Thoracic aorta (tissue), 2 donors: Measurements from ENCODE around the gene TRRAP. TPM values are rescaled to one million over a fixed set of nuclear protein-coding genes. Genes with fewer than 3 reads are reported as not detected.

Experiments used
- ATAC-seq: fragments of 150-250 bp; one replicate; pipeline ENCODE4 v1.8.0; 2017; ENCODE audit warnings: low read depth; ENCODE audit not compliant: insufficient number of reproducible peaks, low FRiP score
- DNase-seq: peaks from one replicate; pipeline ENCODE4 v3.0.0-alpha.2; 2020; ENCODE audit warnings: low spot score
- H3K27ac ChIP-seq, 2 donors: fragments of 200-600 bp; sonication (generic); 1 replicate in 1 of 2; 2 replicates in 1 of 2; pipeline ENCODE4 v1.5.1; 2016; ENCODE audit warnings: mild to moderate bottlenecking in 2 of 2, moderate library complexity in 2 of 2
- H3K27me3 ChIP-seq: fragments of 200-600 bp; sonication (generic); replicated peaks from 2 replicates; pipeline ENCODE4 v1.6.0; 2016; ENCODE audit warnings: mild to moderate bottlenecking; ENCODE audit not compliant: insufficient read depth
- H3K36me3 ChIP-seq: fragments of 200-600 bp; sonication (generic); one replicate; pipeline ENCODE4 v1.5.1; 2016
- H3K4me1 ChIP-seq, 2 donors: fragments of 200-600 bp; sonication (generic); 1 replicate in 1 of 2; 2 replicates in 1 of 2; pipeline versions ENCODE4 v1.5.1 to v1.6.0; 2016; ENCODE audit warnings: low read depth in 2 of 2, mild to moderate bottlenecking in 1 of 2; ENCODE audit not compliant: control insufficient read depth in 1 of 2
- H3K4me3 ChIP-seq: fragments of 200-600 bp; sonication (generic); 2 replicates; pipeline ENCODE4 v1.5.1; 2016; ENCODE audit warnings: mild to moderate bottlenecking
- H3K9me3 ChIP-seq: fragments of 200-600 bp; sonication (generic); 2 replicates; pipeline ENCODE4 v1.5.1; 2016
- CTCF ChIP-seq: fragments of 200-600 bp; sonication (generic); IDR thresholded peaks from one replicate; pipeline ENCODE4 v1.5.1; 2019; ENCODE audit warnings: antibody characterized with exemption
- total RNA-seq, 2 donors: library from RNA; depleted of rRNA; stranded (reverse); fragments of >200 nt; gene quantifications; one replicate each; pipeline versions ENCODE4 v1.1.0 to v1.2.3, GENCODE V29; 2016

TRRAP gene
- total RNA-seq, 2 donors from 2014 or later: 44.8 to 49.5 TPM

GRCh38 chr7:99008181-99008631, 129.9 kb downstream of the TRRAP start:
- DNase-seq: no peak
- H3K4me3 ChIP-seq: no peak overlapping the region
- no peak overlapping the region for H3K27ac ChIP-seq
- H3K36me3 ChIP-seq: peaks cover 63% of the 10 kb centered on the region
- H3K4me1 ChIP-seq: peaks cover 0 to 9% of the 10 kb centered on the region in 2 donors
- no peaks in the 10 kb centered on the region for H3K9me3 ChIP-seq
- no peaks in the 10 kb centered on the region for H3K27me3 ChIP-seq
- TF ChIP-seq CTCF: no peak
- no peak for ATAC-seq

GRCh38 chr7:99008921-99009530, 130.7 kb downstream of the TRRAP start:
- no peak for DNase-seq
- peaks cover 0 to 6% of the 10 kb centered on the region in 2 donors for H3K4me1 ChIP-seq
- H3K36me3 ChIP-seq: peaks cover 64% of the 10 kb centered on the region

GRCh38 chr7:99010281-99010680, 131.9 kb downstream of the TRRAP start:
- no peak overlapping the region for H3K27ac ChIP-seq
- H3K4me3 ChIP-seq: no peak overlapping the region
- H3K9me3 ChIP-seq: no peaks in the 10 kb centered on the region
- ATAC-seq: no peak
- no peaks in the 10 kb centered on the region for H3K4me1 ChIP-seq
- H3K27me3 ChIP-seq: no peaks in the 10 kb centered on the region
- no peak for DNase-seq
- TF ChIP-seq CTCF: no peak
- peaks cover 67% of the 10 kb centered on the region for H3K36me3 ChIP-seq

More at GRCh38 chr7:99008921-99009530, 130.7 kb downstream of the TRRAP start:
- Histone ChIP-seq H3K27me3 (no peaks in the 10 kb centered on the region), H3K4me3 (no peak overlapping the region), H3K27ac (no peak overlapping the region), H3K9me3 (no peaks in the 10 kb centered on the region)
- no peak for TF ChIP-seq CTCF
- ATAC-seq: no peak

GRCh38 chr7:99011341-99011705, 133.0 kb downstream of the TRRAP start:
- Histone ChIP-seq H3K27ac (no peak overlapping the region), H3K36me3 (peaks cover 62% of the 10 kb centered on the region), H3K9me3 (no peaks in the 10 kb centered on the region), H3K27me3 (no peaks in the 10 kb centered on the region), H3K4me1 (no peaks in the 10 kb centered on the region), H3K4me3 (no peak overlapping the region)
- no peak for ATAC-seq
- no peak for DNase-seq
- TF ChIP-seq CTCF: no peak

- no peak for DNase-seq
- no peak for ATAC-seq
- TF ChIP-seq CTCF: no peak
Observed at GRCh38 chr7:99011706-99012404, 133.5 kb downstream of the TRRAP start.

More at GRCh38 chr7:99011706-99012404, 133.5 kb downstream of the TRRAP start:
- Histone ChIP-seq H3K9me3 (no peaks in the 10 kb centered on the region), H3K27ac (no peak overlapping the region), H3K27me3 (no peaks in the 10 kb centered on the region), H3K36me3 (peaks cover 57% of the 10 kb centered on the region), H3K4me3 (no peak overlapping the region), H3K4me1 (no peaks in the 10 kb centered on the region)
